Measurements from ENCODE around the gene RBM4. TPM values are rescaled to one million over a fixed set of nuclear protein-coding genes. Genes with fewer than 3 reads are reported as not detected.

RBM4 gene, protein sequence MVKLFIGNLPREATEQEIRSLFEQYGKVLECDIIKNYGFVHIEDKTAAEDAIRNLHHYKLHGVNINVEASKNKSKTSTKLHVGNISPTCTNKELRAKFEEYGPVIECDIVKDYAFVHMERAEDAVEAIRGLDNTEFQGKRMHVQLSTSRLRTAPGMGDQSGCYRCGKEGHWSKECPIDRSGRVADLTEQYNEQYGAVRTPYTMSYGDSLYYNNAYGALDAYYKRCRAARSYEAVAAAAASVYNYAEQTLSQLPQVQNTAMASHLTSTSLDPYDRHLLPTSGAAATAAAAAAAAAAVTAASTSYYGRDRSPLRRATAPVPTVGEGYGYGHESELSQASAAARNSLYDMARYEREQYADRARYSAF
- total RNA-seq: 92.7 and 93.8 TPM in 2 replicates

DNA sequence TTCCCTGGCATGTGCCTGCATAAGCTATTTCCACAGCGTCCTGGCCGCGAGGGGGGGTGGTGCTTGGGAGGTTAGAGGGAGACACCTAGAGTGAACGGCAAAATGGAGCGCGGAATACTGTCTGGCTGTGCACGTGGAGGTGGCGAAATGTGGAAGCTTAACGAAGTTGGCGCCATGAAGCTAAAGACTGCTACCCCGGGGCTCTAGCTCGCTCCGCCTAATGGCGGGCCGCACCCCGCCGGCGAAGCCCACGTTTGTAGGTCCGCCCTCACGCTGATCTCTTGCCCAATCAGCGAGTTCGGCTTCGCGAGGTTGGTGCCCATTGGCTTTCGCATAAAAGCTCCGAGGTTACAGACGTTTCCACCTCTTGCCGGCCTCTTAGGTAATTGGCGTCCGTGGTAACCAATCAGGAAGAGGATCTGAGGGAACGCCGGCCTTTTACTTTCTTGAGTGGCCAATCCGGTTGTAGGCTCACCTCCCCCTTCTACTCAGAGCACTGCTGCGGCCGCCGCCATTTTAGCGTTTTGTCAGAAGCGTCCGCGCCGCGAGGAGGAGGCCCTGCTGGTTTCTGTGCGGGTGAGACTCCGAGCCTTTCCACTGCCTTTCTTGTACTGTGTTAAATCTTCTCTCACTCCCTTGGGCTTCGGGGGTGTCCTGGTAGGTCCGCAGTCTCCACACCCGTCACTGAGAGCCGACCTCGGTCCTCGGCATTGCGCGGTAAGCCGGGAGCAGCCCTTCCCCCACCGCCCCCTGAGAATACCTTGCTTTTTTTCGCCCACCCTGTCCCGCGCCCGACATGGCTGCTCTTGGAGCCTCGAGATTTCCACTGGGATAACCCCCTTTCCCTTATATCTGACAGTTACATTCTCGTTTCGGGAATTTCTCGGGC, at the start of gene RBM4:
RBM4 (plus strand) TSS at position 527 of the 889 bp plus-strand sequence. CDS start 1,009 bp downstream, outside the sequence.

DNA sequence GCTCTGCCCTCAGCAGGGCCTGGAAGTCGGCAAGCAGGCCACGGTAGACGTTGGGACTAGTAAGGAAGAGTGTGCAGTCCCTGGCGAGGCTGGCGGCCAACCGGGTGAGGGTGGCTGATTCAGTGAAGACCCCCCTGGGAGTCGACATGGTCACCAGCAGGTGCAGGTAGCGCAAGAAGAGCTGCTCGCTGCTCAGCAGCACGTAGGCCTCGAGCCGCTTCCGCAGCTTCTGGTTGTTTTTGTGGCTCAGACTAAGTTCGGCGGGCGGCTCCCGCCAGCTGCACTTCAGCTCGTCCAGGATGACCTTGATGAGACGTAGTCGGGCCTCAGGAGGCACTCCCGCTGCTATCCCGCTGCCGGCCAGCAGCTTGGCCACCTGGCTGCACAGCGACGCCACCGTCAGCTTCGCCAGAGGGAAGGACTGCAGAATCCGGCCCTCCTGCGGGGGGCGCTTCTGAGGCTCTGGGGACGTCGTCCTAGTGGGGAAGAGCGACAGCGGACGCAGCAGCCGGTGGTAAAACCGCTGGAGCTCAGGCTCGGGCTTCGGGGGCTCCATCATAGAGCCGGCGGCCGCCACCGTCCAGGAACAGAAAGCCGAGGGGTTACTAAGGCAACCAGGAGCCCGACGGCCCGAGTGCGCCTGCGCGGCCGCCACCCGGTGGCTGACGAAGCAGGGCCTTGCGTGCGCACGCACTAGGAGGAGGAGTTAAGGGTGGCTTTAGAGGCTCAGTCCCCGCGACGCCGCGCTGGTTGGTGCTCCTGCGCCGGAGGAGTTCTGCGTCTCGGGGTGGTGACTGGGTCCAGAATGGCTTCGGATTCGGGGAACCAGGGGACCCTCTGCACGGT, 45.8 kb upstream of the RBM4 start, which contains the start of the genes CCDC87 and CCS:
CCDC87 (minus strand) TSS at position 607 of the 846 bp plus-strand sequence; CDS start at position 559, 48 bp downstream.
CCS (plus strand) TSS at position 729 of the 846 bp plus-strand sequence; CDS start at position 806, 77 bp downstream.

DNA sequence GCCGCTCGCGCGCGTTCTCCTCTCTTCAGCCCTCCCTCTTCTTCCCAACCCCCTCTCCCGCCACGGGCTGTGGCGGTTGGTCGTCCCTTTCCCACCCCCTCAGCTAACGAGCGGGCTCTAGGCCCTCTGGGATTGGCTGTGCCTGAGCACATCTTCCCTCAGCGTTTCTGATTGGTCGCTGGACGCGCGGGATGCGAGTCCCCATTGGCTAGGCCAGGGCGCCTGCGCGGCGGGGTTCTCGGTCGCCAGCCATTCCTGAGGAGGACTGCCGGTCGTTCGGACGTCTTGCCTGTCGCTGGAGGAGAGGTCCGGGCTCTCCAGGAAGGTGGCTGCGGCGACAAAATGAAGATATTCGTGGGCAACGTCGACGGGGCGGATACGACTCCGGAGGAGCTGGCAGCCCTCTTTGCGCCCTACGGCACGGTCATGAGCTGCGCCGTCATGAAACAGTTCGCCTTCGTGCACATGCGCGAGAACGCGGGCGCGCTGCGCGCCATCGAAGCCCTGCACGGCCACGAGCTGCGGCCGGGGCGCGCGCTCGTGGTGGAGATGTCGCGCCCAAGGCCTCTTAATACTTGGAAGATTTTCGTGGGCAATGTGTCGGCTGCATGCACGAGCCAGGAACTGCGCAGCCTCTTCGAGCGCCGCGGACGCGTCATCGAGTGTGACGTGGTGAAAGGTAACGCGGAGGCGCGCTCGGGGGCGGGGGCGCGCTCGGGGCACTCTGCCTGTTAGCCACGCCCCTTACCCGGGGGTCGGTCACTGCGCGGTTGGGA, 21.9 kb upstream of the RBM4 start, which contains the start of gene RBM14:
RBM14 (plus strand) TSS at position 252 of the 776 bp plus-strand sequence; CDS start at position 343, 91 bp downstream.

GRCh38 chr11:66677599-66678375, 39.3 kb downstream of the RBM4 start, which contains the start of gene RBM4B:
Gene RBM4B, minus strand, starts transcription at chr11:66677887. Its CDS starts 808 bp downstream, at chr11:66677079.

Other genes with a start within 250 kb of the RBM4 start
- not detected in 2 replicates for gene NPAS4, start 217.7 kb upstream of the RBM4 start, total RNA-seq
- 24.6 and 34.3 TPM in 2 replicates for gene MRPL11, start 199.9 kb upstream of the RBM4 start, total RNA-seq
- 8.6 and 13.4 TPM in 2 replicates for gene PELI3, start 171.8 kb upstream of the RBM4 start, total RNA-seq
- gene DPP3, start 158.3 kb upstream of the RBM4 start, total RNA-seq: 43.1 and 63.9 TPM in 2 replicates
- 34.4 and 38.2 TPM in 2 replicates for gene BBS1, start 128.1 kb upstream of the RBM4 start, total RNA-seq
- 15.7 and 16.1 TPM in 2 replicates for gene ZDHHC24, start 92.7 kb upstream of the RBM4 start, total RNA-seq
- gene ACTN3, start 91.8 kb upstream of the RBM4 start, total RNA-seq: under 0.01 and 0.09 TPM in 2 replicates
- gene CTSF, start 70.1 kb upstream of the RBM4 start, total RNA-seq: 13.8 and 27.0 TPM in 2 replicates
- 0.32 and 0.89 TPM in 2 replicates for gene CCDC87, start 45.6 kb upstream of the RBM4 start, total RNA-seq
- gene CCS, start 45.5 kb upstream of the RBM4 start, total RNA-seq: 30.9 and 41.6 TPM in 2 replicates
- 25.2 and 43.8 TPM in 2 replicates for gene RBM14, start 22.1 kb upstream of the RBM4 start, total RNA-seq
- gene RBM4B, start 39.2 kb downstream of the RBM4 start, total RNA-seq: 26.4 and 33.6 TPM in 2 replicates
- gene SPTBN2, start 90.5 kb downstream of the RBM4 start, total RNA-seq: 4.2 and 5.7 TPM in 2 replicates
- gene RCE1, start 204.7 kb downstream of the RBM4 start, total RNA-seq: 11.9 and 13.5 TPM in 2 replicates
- 10.1 and 25.9 TPM in 2 replicates for gene LRFN4, start 218.4 kb downstream of the RBM4 start, total RNA-seq

Data from smooth muscle cell of the umbilical artery (primary cell).